Fibroblast of skin of scalp (primary cell): ENCODE results near the gene TMEM239. TPM values are rescaled to one million over a fixed set of nuclear protein-coding genes. Genes with fewer than 3 reads are reported as not detected.
"Not testable (repeated sequence)": the region's sequence is repeated elsewhere in the genome, so short reads cannot be mapped to it uniquely, and the experiment has no call there.

Experiments used
- DNase-seq: peaks from one replicate; pipeline ENCODE4 v3.0.0-alpha.2; 2013
- polyA plus RNA-seq, 2 experiments: library from polyadenylated mRNA; unstranded; fragments of 120-200 nt; gene quantifications; one replicate each; pipeline ENCODE4 v1.2.1, GENCODE V29; 2013; ENCODE audit not compliant: insufficient read length in 2 of 2

The TMEM239 gene
- not detected for polyA plus RNA-seq (2013, experiment 1 of 2; ENCODE audit: insufficient read length)
- polyA plus RNA-seq (2013, experiment 2 of 2; ENCODE audit: insufficient read length) = not detected

DNA sequence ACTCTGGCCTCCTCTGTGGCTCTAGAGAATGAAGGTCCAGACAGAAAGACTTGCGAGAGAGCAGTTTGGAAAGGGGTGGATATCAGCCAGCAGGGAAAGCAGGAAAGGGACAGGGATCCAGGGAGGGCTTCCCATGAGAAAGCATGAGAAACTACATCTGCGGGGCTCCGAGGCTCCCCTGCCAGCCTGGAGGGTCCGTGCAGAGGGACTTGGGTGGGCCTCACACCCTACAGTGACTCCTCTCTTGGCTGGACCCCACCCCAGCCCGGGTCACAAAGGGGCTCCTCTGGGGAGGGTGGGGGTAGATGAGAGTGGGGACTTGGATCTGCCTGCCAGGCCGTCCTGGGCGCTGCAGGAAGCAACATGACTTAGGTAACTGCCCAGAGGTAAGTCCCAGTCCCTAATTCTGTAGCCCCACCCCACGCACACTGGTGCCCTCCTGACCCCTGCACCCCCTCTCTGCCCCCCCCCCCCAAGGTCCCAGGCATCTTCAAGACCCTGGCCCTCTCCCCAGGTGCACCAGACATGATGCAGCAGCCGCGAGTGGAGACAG lies at the start of gene TMEM239:
TMEM239 (plus strand) TSS at position 335 of the 553 bp plus-strand sequence; CDS start at position 526, 191 bp downstream.
- no peak for DNase-seq

DNA sequence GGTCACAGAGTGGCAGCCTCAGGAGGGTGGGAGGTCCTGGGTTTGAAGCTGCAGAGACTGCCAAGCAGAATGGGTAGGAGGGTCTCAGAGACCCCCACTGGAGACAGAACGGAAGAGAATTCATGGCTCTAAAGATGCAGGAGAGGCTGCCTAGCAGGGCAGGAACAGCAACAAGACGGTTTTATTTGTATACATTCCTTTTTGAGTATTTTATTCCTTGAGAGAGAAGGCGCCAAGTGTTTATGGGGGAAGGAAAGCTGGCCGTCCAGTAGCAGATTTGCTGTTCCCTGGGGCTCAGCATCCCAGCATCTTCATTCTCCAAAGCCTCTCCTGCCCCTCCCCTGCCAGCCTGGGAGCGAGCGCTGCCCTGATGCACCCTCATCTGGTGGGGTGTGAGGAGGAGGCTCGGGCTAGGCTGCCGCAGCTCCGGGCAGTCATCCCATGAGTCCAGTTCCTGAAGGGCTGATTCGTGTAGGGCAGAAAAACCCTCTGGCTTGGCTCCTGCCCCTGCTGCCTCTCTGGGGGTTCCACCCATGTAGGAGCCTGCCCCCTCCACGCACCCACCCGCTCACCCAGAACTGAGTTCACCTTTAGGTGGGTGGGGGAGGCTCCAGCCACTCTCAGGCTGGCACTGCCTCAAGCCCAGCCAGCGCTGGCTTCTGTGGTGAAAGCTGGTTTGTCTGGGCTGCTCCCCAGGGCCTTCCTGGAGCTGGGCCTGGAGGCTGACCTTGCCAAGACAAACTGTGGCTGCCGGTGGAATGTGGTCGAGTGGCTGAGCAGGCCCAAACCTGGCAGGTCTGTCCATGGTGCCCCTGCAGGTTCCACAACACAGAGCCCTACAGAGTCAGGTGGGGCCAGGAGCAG lies 48.2 kb upstream of the TMEM239 start:
- DNase-seq = peak; percentile 43

DNA sequence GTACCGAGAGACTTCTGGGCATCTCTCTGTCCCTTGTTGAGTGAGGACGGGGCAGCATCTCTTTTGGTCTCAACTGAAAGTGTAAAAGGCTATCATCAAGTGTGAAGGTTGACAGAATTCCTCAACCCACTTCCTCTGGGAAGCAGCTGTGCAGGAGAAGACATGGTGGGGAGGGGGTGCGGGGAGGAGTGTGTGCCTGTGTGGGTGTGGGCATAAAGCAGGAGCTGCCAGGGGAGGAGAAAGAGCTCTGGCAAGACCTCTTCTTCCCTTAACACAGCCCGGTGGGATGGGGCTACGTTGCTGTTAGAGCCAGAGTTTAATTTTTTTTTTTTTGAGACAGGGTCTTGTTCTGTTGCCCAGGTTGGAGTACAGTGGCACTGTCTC lies 47.5 kb upstream of the TMEM239 start:
- no peak for DNase-seq

DNA sequence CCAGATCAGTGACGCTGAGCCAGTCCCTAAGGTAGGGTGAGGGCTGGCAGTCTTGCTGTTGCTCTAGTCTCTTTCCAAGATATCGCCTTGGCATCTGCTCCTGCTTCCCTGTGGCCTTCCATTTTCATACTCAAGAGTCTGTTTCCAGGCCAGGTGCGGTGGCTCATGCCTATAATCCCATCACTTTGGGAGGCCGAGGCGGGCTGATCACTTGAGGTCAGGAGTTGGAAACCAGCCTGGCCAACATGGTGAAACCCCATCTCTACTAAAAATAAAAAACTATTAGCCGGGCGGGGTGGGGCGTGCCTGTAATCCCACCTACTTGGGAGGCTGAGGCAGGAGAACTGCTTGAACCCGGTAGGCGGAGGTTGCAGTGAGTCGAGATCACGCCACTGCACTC lies 46.1 kb upstream of the TMEM239 start:
- DNase-seq = not testable (repeated sequence)

DNA sequence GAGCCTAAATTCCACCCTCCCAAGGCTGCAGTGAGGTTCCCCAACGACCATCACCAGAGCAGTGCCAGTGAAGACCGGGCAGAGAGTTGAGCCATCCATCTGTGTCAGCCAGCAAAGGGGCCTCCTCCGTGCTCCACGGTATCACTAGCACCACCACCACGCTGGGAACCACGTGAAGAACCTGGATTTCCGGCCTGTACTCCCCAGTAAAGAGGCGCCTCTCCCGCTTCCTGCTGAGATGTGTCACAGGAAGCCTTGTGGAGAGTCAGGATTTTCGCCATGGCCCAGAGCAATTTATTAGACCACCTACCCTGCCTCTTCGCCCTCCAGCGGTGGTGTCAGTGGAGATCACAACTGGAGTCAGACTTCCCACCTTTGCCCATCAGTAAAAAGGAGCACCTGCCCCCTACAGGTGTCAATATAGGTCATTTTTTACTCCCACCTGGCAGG lies 44.5 kb upstream of the TMEM239 start:
- DNase-seq = no peak

DNA sequence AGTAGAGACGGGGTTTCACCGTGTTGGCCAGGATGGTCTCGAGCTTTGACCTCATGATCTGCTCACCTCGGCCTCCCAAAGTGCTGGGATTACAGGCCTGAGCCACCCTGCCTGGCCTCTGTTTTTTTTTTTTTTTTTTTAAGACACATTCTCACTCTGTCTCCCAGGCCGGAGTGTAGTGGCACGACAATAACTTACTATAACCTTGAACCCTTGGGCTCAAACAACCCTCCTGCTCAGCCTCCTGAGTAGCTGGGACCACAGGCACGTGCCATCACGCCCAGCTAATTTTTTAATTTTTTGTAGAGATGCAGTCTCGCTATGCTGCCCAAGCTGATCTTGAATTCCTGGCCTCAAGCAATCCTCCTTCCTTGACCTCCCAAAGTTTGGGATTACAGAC lies 42.4 kb upstream of the TMEM239 start:
- no peak for DNase-seq

DNA sequence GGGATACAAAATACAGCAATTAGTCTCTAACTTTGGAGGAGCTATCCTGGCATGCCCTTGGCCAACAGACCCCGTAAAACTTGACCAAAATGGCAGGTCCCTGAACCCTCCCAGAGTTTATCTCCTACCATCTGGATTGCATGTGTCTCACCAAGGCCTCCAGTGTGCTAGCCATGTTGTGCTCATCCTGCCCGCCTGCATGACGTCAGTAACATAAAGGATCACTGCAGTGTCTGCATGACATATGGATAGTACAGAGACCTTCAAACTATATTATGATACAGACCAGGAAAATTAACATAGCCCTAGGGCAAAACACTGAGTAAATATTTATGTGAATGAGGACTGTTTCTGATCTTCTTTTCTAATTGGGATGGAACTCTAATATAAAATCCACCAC lies 41.0 kb upstream of the TMEM239 start:
- peak; percentile 35 for DNase-seq

DNA sequence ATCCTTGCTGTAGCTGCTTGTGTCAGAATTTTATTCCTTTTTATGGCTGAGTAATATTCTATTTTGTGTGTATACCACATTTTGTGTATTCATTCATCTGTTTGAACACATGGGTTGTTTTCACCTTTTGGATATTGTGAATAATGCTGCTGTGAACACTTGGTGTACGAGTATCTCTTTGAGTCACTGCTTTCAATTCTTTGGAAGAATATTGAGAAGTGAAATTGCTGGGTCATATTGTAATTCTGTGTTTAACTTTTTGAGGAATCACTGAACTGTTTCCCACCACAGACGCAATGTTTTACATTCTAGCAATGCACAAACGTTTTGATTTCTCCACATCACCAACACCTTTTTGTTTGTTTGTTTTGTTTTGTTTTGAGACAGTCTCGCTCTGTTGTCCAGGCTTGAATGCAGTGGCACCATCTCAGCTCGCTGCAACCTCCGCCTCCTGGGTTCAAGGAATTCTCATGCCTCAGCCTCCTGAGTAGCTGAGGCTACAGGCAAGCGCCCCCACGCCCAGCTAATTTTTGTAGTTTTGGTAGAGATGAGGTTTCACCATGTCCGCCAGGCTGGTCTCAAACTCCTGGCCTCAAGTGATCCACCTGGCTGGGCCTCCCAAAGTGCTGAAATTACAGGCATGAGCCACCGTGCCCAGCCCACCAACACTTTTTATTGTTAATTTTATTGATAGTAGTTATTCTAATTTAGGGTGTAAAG lies 37.4 kb upstream of the TMEM239 start:
- DNase-seq = no peak

DNA sequence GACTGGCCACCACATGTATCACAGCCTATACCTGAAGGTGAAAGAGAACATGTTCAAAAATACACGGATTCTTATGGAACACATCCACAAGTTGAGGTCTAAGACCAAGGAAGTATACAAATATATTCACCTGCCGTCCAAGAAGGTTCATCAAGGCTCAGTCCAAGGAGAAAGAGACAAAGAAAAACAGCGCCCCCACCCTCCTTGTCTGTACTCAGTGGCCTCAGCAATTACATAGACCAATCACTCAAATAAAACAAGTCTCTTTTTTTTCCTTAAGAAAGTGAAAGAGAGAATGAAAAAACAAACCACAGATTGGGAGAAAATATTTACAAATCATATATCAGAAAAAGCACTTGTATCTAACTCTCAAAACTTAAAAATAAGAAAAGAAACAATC lies 35.2 kb upstream of the TMEM239 start:
- no peak for DNase-seq

DNA sequence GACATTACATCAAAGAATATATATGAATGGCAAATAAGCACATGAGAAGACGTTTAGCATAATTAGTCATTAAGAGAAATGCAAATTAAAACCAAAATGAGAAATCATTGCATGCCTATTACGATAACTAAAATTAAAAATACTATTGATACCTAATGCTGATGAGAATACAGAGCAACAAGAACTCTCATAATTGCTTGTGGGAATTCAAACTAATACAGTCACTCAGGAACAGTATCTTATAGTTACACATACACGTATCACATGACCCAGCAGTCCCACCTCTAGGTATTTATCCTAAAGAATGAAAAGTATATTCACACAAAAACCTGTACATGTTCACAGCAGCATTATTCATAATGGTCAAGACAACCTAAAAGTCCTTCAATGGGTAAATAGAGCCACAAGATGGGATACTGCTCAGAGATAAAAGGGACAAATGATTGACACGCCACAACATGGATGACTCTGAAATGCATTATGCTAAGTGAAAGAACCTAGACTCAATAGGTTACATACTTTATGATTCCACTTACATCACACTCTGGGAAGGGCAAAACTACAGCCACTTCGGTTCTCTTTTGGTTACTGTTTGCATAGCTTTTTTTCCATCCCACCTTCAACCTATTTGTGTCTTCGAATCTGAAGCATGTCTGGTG lies 32.1 kb upstream of the TMEM239 start:
- no peak for DNase-seq

DNA sequence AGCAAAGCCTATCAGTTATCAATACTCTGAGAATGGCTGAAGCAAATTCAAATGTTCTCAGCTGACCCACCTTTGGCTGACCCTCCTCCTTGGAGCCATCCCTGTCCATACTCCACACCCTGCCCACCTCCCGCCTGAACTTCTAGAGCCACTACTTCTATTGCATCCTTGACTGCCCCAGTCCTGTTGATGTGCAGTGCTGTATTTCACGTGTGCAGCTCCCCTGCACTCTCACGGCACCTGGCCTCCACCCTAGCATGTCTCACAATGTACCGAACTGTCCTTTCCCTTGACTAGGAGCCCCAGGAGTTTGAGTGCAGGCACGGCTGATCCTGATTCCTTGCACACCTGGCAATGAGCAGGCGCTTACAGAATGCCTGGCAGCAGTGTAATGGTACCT lies 22.7 kb upstream of the TMEM239 start:
- DNase-seq = no peak

DNA sequence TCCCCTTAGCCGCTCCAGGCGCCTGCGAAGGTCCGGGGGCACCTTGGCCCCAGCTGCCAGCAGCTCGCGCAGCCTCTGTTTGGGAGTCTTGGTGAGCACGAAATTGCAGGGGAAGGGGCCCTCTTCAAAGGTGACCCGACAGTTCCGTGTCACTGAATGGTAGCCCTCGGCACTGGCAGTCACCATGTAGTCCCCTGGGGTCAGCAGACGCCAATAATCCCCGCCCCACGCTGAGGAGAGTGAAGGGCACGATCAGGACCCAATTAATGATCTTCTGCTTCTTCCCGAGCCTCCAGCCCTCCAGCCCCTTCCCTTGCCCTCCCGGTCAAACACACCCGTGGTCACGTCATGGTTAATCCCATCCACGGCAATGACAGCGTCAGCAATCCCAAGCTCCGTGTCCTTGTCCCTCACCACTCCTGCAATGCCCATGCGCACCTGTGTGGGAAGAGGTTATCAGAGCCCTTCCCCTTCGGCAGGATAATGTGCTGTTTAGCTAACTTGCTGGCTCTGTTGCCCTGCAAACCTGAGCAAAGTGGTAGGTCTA lies 21.9 kb upstream of the TMEM239 start:
- no peak for DNase-seq

DNA sequence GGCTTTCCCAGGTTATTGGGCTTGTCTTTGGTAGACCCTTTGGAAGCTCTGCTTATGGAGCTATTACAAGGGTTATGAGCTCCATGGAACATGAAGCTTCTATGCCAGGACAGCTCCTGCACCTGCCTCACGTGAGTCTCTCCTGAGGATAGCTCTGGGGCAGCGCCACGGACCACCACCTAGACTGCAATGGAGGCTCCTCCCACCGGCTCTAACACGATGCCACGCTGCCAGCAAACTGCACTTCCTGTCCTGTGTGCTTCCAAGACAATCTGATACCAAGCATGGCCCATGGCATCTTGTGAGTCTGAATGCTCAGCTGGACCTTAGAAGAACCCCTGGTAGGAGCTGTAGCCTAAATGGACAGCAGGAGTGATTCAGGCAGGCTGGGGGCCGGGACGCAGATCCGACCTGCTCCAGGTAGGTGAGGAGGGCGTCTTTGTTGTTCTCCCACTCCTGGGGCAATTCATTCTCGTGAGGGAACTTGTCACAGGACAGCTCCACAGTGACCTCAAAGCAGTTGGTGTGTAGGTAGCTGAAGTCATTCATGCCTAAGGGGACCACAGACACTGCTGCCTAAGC lies 21.2 kb upstream of the TMEM239 start:
- DNase-seq = no peak

DNA sequence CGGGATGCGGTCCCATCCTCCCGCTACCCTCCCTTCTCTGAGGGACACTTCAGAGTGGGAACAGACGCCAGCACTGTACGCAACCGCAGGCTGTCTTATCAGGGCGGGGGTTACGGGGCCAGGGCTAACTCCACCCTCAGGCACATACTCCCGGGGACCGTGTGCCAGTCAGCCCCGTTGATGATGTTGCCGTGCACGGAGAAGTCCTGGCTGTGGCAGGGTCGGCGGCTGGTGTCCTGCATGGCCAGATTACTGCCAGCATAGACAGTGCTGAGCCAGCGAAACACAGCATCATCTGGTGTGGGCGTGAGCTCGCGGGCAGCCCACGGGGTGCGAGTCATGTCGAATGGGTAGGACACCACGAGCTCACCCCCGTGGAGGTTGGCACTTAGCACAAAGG lies 20.7 kb upstream of the TMEM239 start:
- DNase-seq = no peak

DNA sequence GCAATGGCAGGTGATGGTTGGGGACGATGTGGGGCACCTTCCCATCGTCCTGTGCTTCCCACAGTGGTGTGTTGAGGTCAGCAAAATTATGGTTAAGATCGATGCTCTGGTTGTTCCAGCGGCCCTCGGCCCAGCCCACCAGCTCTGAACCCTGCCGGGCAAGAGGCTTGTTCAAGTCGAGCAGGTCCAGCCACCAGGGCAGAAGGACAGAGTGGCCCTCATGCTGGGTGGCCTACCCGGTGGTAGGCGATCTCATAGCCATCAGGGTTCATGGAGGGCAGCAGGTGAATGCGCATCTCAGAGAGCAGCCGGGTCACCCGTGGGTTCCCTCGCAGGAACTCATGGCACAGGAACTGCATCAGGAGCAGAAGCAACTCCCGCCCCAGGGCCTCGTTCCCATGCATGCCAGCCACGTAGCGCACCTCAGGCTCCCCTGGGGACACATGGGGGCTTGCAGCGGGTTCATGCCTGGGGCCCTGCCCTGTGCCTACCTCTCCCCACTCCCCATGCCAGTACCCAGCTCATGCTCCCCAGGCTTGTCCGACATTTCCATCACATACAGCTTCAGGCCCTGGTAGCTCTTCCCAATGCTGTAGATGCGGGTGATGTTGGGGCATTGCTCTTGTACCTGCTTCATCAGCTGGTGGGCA lies 20.0 kb upstream of the TMEM239 start:
- DNase-seq = no peak

DNA sequence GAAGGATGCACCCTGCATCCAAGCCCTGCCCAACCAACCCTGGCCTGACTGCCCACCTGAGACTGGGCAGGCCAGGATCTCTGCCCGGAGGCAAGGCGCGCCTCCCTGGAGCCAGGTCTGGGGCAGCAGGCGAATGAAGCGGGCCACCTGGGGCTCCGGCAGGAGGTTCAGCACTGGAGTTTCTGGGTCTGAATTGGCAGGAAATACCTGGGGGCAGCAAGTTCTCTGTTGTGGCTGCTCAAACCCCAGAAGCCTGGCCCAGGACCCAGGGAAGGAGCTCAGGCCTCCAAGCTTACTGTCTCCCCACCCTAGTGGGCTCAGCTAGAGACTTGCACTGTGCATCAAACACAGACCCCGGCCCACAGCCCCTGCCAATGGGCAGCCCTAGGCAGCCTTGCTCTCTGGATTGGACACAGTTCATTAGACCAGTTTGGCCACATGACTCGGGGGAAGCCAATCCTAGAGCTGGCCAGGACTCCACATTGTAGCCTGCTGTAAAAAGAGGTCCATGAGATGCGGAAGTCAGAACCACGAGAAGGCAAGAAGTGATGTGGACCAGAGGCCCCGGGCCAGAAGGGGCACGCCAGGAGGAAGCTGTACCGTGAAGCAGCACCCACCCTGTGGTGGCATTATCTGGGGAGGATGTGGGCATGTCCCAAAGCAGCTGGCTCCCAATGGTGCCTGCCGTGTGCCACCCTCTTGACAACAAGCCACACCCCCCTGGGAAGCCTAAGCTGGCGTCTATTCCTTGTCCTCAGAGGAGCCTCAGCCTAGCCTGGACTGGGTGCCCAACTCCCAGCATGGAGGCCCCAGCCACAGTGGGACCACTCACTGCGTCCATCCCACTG lies 18.8 kb upstream of the TMEM239 start:
- DNase-seq = no peak

DNA sequence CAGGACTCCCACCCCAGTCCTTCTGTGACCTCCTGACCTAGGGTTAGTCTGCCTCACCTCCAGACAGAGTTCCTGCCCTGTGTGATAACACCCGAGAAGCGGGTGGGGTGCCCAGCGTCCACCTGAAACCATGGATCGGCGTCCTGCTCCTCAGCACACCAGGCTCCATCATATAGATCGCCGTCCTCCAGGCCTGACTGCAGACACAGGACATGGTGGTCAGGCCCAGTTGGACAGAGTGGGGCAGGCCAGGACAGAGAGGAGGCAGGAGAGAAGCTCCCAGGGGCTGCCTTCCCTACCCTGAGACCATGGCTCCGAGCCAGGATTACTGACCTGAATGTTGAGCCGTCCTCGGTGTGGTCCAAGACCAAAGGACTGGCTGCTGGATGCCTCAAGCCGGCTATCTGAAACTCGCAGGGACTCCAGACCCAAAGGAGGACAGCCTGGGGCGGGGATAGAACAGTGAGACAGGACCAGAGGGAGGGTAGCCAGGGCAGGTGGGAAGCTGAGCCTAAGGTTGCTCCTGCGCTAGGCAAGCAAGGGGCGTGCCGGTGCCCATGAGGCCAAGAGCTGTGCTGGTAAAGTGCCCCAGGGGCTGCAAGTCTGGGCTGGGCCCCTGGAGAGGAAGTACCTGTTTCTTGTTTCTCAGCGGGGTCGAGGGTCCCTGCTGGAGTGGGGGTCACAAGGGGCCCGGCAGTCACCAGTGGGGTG lies 17.9 kb upstream of the TMEM239 start:
- DNase-seq = no peak

DNA sequence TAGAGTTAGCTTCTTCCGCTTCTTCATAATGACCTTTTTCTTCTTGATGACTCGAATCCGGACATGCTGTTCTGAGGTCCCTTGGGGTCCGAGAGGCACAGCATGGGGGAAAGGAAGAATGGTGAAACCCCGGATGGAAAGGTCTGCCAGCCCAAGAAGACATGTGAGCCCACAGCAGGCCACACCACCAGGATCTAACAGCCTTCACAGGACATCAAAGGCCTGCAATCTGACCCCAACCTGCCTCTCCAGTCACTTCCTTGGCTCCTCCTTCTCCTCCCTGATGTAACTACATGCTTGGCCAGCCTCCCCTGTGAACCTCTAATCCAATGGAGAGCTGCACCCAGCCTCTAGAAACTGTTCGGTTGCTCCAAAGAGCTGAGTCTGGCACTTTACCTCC lies 17.4 kb upstream of the TMEM239 start:
- DNase-seq = no peak

DNA sequence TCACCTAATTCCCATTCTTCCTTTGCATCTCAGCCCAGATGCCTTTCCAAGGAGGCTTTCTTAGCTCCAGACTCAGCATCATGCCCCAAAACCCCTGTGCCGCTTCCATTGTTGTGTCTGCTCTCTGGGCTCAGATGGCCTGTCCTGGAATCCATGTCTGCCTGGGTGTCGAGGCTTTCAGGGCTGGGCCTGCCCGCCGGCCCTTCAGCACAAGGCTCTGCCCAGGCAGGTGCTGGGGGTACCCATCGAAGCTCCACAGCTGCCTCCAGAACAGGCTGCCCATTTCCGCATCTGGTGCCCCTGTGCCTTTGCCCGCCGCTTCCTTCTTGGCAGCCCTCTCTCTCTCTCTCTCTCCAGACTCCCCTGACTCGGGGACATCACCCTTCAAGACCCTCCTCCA lies 16.9 kb upstream of the TMEM239 start:
- DNase-seq = no peak
